RCC 7860 (cell line): Measurements from ENCODE around the gene OAS1.

Experiments used
- DNase-seq: peaks from one replicate; pipeline ENCODE4 v3.0.0-alpha.2; 2015; ENCODE audit warnings: low spot score
- FAIRE-seq: peaks from 2 replicates; lab custom pipeline; 2012; peaks lifted over from hg19 to GRCh38; lab: Jason Lieb, UNC

Gene OAS1

GRCh38 chr12:112906712-112907414, at the start of gene OAS1:
Gene OAS1, plus strand, starts transcription at chr12:112906962. Its CDS starts 78 bp downstream, at chr12:112907040.
- DNase-seq (peak; percentile 32), FAIRE-seq (no peak)

- no peak for DNase-seq
- no peak for FAIRE-seq
These were observed 47.5 kb upstream of the OAS1 start for GRCh38 chr12:112859291-112859690.

GRCh38 chr12:112860181-112860580, 46.6 kb upstream of the OAS1 start:
- FAIRE-seq = no peak
- no peak for DNase-seq

- FAIRE-seq (no peak), DNase-seq (no peak)
These were observed 45.5 kb upstream of the OAS1 start for GRCh38 chr12:112861284-112861683.

GRCh38 chr12:112862636-112863290, 44.0 kb upstream of the OAS1 start:
- DNase-seq (no peak), FAIRE-seq (no peak)

- no peak for DNase-seq
These were observed 38.2 kb upstream of the OAS1 start for GRCh38 chr12:112868459-112869041.

GRCh38 chr12:112869091-112869490, 37.7 kb upstream of the OAS1 start:
- FAIRE-seq (no peak), DNase-seq (no peak)

More at GRCh38 chr12:112868459-112869041, 38.2 kb upstream of the OAS1 start:
- no peak for FAIRE-seq

- DNase-seq (no peak), FAIRE-seq (no peak)
These were observed 37.0 kb upstream of the OAS1 start for GRCh38 chr12:112869778-112870177.

- DNase-seq = no peak
These were observed 36.3 kb upstream of the OAS1 start for GRCh38 chr12:112870267-112870980.

GRCh38 chr12:112875608-112876007, 31.2 kb upstream of the OAS1 start:
- no peak for DNase-seq

More at GRCh38 chr12:112870267-112870980, 36.3 kb upstream of the OAS1 start:
- FAIRE-seq = no peak

GRCh38 chr12:112876506-112876905, 30.3 kb upstream of the OAS1 start:
- FAIRE-seq (no peak), DNase-seq (no peak)

More at GRCh38 chr12:112875608-112876007, 31.2 kb upstream of the OAS1 start:
- no peak for FAIRE-seq

- FAIRE-seq (no peak), DNase-seq (no peak)
These were observed 29.8 kb upstream of the OAS1 start for GRCh38 chr12:112877006-112877405.

- FAIRE-seq (no peak), DNase-seq (no peak)
These were observed 28.3 kb upstream of the OAS1 start for GRCh38 chr12:112878488-112878887.

GRCh38 chr12:112879191-112879705, 27.5 kb upstream of the OAS1 start:
- DNase-seq = no peak
- no peak for FAIRE-seq

- FAIRE-seq = no peak
These were observed 25.2 kb upstream of the OAS1 start for GRCh38 chr12:112881602-112882001.

GRCh38 chr12:112885236-112885635, 21.5 kb upstream of the OAS1 start:
- FAIRE-seq (no peak), DNase-seq (no peak)

More at GRCh38 chr12:112881602-112882001, 25.2 kb upstream of the OAS1 start:
- no peak for DNase-seq

GRCh38 chr12:112887550-112887949, 19.2 kb upstream of the OAS1 start:
- FAIRE-seq (no peak), DNase-seq (no peak)

GRCh38 chr12:112891093-112892024, 15.4 kb upstream of the OAS1 start:
- FAIRE-seq (no peak), DNase-seq (no peak)

- FAIRE-seq = no peak
- no peak for DNase-seq
These were observed 13.9 kb upstream of the OAS1 start for GRCh38 chr12:112892856-112893255.

- DNase-seq (no peak), FAIRE-seq (no peak)
These were observed 12.6 kb upstream of the OAS1 start for GRCh38 chr12:112894128-112894527.
